ENCODE data around the gene KIF1B. TPM values are rescaled to one million over a fixed set of nuclear protein-coding genes. Genes with fewer than 3 reads are reported as not detected.

The KIF1B gene
- total RNA-seq, 1 experiment from 2014 or later, result 57.7 TPM

DNA sequence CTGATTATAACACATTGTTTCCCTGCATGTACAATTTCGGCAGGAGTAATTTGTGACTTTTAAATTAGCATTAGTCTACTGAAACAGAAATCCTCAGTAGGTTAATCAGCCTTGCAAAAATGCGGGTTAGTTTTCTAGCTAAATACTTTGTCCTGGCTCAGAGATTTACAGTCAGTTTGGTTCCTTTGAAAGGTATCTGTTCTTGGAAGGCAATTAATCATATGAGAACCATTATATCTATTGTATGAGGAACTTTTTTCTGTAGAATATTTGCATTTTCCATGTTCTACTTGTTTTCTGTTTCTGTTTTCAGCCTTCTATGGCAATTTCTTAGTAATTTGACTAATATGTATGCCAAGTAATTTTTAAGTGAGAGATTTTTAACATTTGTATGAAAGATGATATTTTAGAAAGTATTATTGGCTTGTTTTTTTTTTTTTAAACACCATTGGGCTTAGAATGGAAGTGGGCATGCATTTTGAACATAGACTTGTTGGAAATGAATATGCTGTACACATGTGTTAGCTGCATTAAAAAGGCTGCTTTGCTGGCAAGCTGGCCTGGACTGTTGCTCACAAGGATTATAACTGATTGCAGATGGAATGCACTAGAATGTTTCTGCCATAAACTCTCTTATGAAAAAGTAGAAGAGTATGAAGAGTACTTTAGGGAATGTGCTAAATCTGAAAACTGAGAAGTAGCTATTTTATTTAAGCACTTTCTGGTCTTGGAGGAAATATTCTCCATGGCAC is 26.2 kb downstream of the KIF1B start:
- Mint-ChIP-seq H3K27me3 (ENCODE audit: low read depth) (no peaks in the 10 kb centered on the region), H3K4me3 (no peak overlapping the region), H3K4me1 (peaks cover 2 to 3% of the 10 kb centered on the region in 2 experiments; a peak in 2 of 4 replicates), H3K9me3 (no peaks in the 10 kb centered on the region), H3K36me3 (ENCODE audit: insufficient read depth in 1 of 3, low read depth in 3 of 3) (peaks cover 6 to 26% (median 18%) of the 10 kb centered on the region in 3 experiments; a peak in 6 of 7 replicates), H3K27ac (no peak overlapping the region; a peak in 1 of 7 replicates)
- Histone ChIP-seq H3K23ac (ENCODE audit: insufficient read length, low read depth, low read length) (no peak overlapping the region), H2BK20ac (ENCODE audit: low read depth, low read length, poor library complexity, severe bottlenecking) (no peak overlapping the region), H3T11ph (ENCODE audit: low read length) (no peak overlapping the region), H3K9me3 (ENCODE audit: control insufficient read depth, low read depth, low read length) (no peaks in the 10 kb centered on the region), H2AFZ (ENCODE audit: low read length) (no peak overlapping the region), H3K56ac (ENCODE audit: insufficient read length, low read depth, low read length) (no peak overlapping the region), H2BK15ac (ENCODE audit: low read depth, low read length) (no peak overlapping the region), H3K4me2 (ENCODE audit: insufficient read depth, insufficient read length, low read length) (no peak overlapping the region), H3K23me2 (ENCODE audit: insufficient read length, low read depth, low read length, poor library complexity, severe bottlenecking) (no peaks in the 10 kb centered on the region), H2BK120ac (ENCODE audit: low read depth, low read length, poor library complexity, severe bottlenecking) (no peak overlapping the region), H4K8ac (replicated peaks; ENCODE audit: insufficient read length, low read depth, low read length) (no peak overlapping the region), H3K27ac (ENCODE audit: insufficient read length, low read depth, low read length) (no peak overlapping the region), H2BK5ac (ENCODE audit: insufficient read length, low read length) (no peak overlapping the region), H2BK12ac (ENCODE audit: insufficient read length, low read depth, low read length) (no peak overlapping the region), H3K14ac (ENCODE audit: insufficient read depth, low read length) (no peak overlapping the region), H3K18ac (ENCODE audit: insufficient read length, low read depth, low read length) (no peak overlapping the region), H4K20me1 (ENCODE audit: control insufficient read depth, insufficient read depth, insufficient read length) (no peaks in the 10 kb centered on the region), H2AK5ac (ENCODE audit: insufficient read length, low read length) (no peak overlapping the region), H3K4ac (ENCODE audit: low read depth, low read length) (no peak overlapping the region), H3K79me2 (ENCODE audit: insufficient read depth, low read length) (no peaks in the 10 kb centered on the region; the same call in 1 of the 2 replicates), H3K27me3 (ENCODE audit: insufficient read depth, low read length) (no peaks in the 10 kb centered on the region), H3K9ac (ENCODE audit: extremely low read depth, insufficient read length, low read length) (no peak overlapping the region), H3K79me1 (ENCODE audit: insufficient read depth, low read depth, low read length, poor library complexity, severe bottlenecking) (no peaks in the 10 kb centered on the region), H4K91ac (ENCODE audit: insufficient read length, low read depth, low read length) (no peak overlapping the region), H3K4me1 (ENCODE audit: insufficient read depth, low read length) (no peaks in the 10 kb centered on the region), H4K5ac (ENCODE audit: insufficient read length, low read depth, low read length) (no peak overlapping the region)
- TF ChIP-seq, protein P1, sequence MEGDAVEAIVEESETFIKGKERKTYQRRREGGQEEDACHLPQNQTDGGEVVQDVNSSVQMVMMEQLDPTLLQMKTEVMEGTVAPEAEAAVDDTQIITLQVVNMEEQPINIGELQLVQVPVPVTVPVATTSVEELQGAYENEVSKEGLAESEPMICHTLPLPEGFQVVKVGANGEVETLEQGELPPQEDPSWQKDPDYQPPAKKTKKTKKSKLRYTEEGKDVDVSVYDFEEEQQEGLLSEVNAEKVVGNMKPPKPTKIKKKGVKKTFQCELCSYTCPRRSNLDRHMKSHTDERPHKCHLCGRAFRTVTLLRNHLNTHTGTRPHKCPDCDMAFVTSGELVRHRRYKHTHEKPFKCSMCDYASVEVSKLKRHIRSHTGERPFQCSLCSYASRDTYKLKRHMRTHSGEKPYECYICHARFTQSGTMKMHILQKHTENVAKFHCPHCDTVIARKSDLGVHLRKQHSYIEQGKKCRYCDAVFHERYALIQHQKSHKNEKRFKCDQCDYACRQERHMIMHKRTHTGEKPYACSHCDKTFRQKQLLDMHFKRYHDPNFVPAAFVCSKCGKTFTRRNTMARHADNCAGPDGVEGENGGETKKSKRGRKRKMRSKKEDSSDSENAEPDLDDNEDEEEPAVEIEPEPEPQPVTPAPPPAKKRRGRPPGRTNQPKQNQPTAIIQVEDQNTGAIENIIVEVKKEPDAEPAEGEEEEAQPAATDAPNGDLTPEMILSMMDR (conservative IDR thresholded peaks at IDR 0.05), result no peak
- DNase-seq, result no peak
- WGBS (ENCODE audit: extremely low coverage, insufficient read length, low lambda C conversion rate), result no CpG with 5 or more reads among the region's 2 CpGs
